HG03025 (cell line): ENCODE data around the gene LGI2.
"Not testable (repeated sequence)": the region's sequence is repeated elsewhere in the genome, so short reads cannot be mapped to it uniquely, and the experiment has no call there.

Experiments
- ATAC-seq: cut with Tn5 transposase; IDR thresholded peaks from one replicate; pipeline ENCODE4 v1.9.1; 2021; ENCODE audit warnings: mild to moderate bottlenecking, moderate library complexity; ENCODE audit not compliant: unreplicated experiment, low FRiP score

Gene LGI2

DNA sequence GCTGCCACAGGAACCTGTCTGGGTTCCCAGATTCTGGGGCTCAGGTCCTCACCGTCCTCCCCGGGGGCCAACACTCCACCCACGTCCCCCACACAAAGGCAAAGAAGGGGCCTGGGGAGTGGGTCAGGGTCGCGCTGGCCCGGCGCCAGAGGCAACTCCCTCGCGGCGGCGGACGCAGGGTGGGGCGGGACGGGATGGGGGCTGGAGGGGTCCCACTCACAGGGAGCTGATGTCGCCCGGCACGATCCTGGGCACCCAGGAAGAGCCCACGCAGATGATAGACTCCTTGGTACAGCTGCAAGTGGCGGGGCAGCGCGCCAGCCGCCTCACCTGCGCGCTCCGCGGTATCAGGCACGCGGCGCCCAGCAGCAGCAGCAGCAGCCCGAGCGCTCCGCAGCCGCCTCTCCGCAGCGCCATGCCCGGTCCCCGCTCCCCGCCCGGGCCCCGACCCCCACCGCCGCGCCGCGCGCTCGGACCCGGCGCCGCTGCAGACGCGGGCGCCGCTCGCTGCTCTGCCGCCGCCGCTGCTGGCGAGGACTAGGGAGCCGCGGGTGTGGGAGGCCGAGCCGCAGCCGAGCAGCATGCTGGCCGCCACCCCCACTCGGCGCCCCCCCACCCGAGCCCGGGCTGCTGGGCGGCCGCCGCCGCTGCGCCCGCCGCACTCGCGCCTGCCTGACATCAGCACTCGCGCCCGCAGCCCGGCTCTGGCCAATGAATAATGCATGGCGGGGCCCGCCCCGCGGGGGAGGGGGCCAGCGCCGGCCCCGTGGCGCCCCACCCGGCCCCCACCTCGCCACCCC is at the start of gene LGI2:
TSS of gene LGI2 (minus strand) at position 670 of the 800 bp plus-strand sequence. CDS start at position 417, 253 bp downstream.
- no peak for ATAC-seq

DNA sequence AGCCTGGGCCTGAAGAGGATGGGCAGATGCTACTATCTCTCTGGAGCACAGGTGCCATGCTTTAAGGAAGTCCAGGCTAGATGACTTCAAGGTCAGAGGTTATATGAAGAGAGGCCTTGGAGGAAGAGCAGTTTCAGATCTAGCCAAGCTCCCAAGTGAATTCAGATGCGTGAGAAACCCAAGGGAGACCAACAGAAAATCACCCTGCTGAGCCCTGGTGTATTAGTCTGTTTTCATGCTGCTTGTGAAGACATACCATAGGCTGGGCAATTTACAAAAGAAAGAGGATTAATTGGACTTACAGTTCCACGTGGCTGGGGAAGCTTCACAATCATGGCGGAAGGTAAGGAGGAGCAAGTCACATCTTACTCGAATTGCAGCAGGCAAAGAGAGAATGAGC is 47.8 kb upstream of the LGI2 start:
- no peak for ATAC-seq

DNA sequence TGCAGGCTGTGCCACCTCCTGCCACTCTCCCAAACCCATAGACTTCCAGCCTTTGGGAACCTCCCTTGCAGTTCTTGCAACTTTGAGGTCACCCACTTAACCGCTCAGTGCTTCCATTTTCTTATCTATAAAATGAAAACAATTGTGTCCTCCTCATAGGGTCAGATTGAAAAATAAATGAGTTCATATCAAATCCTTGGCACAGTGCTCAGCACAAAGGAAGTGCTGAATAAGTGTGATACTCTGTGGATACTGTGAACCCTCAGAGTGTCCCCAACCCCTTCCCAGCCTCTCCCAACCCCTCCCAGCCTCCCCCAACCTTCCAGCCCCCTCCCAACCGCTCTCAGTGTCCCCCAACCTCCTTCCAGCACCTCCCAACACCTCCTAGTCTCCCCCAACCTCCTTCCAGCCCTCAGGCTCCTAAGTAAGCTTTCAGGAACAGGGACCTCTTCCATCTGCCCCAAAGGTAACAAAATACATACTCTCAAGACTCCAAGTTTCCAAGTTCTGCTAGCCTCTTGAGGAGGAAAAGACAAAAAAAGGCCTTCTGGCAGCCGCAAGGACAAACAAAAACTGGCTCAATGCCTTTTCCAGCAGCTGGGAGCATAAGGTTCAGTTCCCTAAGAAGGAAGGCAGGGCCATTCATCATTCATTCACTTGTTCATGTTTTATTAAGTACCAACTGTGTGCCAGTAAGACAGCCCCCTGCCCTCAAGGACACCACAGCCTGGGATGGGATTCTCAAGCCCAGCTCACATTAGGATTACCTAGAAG is 46.1 kb upstream of the LGI2 start:
- ATAC-seq: no peak

DNA sequence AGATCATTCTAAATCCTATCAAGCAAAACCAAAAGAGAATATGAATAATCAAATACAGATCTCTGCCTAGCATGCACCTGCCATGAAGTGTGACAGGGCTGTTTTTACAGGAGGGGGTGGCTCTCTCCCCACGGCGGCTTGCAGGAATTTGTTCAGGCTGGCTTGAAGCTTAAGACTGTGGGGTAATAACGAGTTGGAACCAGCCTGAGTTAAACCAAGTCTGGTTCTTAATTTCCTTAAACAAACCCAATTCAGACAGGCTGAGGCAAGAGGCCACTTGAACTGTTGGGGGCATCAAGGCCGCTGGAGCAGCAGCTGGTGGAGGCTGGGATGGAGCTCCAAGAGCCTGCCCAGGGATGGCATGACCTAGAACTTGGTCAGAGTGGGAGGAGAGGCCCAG is 45.1 kb upstream of the LGI2 start:
- ATAC-seq: no peak

DNA sequence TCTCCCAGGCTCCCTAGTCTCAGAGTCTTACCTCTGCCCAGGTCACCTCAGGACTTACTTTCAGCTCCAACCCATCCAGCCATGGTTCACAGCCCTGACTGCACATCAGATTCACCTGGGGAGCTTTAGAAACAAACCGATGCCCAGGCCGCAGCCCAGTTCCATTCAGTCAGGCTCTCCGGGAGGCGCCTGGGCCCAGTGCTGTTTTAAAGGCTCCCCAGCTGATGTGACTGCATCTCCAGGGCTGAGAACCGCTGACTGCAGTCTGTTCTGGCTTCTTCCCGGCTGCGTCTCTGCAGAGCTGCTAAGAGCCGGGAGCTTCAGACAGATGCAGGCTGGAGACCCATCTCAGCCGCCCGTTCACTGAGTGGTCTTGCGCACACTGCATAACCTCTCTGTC is 44.4 kb upstream of the LGI2 start:
- no peak for ATAC-seq

GRCh38 chr4:25070545-25070944 is 39.8 kb upstream of the LGI2 start:
- no peak for ATAC-seq

- no peak for ATAC-seq
Observed at GRCh38 chr4:25069014-25069413, 38.3 kb upstream of the LGI2 start.

DNA sequence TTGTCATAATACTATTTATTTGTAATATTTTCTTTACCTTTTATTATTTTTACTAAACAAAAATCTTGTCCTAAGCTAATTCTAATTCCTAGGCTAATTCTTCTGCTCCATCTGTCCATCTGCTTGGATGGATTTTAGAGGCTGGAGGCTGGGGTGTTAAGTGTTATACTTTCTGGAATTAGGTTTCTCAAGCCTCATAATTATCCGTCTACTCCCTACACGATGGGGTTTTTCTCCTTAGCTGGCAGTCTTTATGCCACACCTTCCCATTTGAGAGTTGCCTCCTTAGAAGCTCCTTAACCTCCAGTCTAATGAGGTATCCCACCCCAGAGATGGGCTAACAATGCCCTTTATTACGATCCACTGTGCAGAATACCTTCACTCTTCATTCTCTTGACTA is 37.6 kb upstream of the LGI2 start:
- no peak for ATAC-seq

DNA sequence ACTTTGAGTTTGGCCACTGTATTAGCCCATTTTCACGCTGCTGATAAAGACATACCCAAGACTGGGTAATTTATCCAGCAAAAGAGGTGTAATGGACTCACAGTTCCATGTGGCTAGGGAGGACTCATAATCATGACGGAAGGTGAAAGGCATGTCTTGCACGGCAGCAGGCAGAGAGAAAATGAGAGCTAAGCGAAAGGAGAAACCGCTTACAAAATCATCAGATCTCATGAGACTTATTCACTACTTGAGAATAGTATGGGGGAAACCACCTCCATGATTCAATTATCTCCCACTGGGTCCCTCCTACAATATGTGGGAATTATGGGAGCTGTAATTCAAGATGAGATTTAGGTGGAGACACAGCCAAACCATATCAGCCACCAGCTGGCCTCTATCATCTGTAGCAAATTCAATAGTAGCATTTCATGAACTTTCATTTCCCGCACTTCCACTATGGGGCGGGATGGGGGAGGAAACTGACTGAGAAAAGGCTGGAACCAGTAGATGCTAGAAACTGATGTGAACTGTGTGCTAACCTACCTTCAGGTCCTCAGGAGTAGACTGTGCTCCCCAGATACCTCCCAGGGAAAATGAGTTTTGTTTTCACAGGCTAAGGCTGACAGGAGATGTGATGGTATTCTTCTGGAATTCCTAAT is 35.3 kb upstream of the LGI2 start:
- ATAC-seq: no peak

- ATAC-seq: no peak
Observed at GRCh38 chr4:25065431-25065858, 34.7 kb upstream of the LGI2 start.

GRCh38 chr4:25064447-25064846 is 33.7 kb upstream of the LGI2 start:
- ATAC-seq: not testable (repeated sequence)

GRCh38 chr4:25063116-25063515 is 32.4 kb upstream of the LGI2 start:
- ATAC-seq: no peak

DNA sequence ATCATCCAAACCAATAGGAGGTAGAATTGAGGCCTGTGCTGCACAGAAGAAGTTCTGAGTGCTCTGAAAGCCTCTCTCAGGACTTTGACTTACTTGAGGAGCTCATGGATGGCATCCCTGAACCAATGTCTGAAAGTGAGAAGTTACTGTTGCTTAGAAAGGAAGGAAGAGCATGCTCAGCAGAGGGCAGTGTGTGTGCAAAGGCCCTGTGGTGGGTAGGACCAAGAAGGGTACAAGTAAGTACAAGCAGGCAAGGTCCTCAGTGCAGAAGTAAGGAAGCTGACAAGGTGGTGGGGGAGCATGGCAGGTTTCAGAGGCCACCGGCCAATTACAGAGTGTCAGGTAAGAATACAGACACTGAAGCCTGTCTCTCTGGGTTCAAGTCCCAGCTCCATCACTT is 31.4 kb upstream of the LGI2 start:
- no peak for ATAC-seq

DNA sequence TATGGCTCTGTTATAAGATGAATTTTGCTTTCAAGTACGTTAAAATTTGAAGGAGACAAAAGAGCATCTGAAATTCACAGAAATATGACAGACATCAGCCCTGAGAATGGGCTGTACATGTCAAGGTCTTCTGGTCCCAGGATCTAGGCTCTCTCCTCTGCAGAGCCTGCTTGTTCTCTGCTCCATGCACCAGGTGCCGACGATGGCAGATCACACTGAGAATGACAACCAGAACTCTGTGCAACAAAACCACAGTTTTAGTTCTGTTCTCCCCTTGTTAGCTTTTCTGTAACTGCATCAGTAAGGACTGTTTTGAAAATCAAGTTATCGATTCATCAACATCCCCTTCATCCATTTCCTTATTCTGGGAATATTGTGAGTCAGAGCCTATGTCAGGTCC is 30.9 kb upstream of the LGI2 start:
- ATAC-seq: no peak

GRCh38 chr4:25060963-25061340 is 30.2 kb upstream of the LGI2 start:
- ATAC-seq: no peak

- no peak for ATAC-seq
Observed at GRCh38 chr4:25060241-25060962, 29.7 kb upstream of the LGI2 start.

DNA sequence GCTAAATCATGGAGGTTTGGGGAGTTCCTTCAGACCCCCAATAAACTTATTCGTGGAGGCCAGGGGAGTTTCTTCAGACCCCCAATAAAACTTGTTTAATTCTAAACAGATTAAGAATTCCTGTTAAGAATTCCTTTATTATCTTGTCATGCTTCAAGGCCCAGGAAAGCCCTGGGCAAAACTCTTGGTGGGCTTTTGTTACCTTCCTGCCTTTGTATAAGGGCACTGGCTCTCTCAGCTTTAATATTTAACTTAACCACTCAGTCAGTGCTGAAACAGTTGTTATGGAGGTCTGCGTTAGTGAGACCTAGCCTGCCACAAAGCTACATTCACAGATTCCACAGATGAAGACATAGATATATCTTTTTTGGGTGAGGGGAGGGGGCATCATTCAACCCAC is 29.0 kb upstream of the LGI2 start:
- ATAC-seq: no peak

DNA sequence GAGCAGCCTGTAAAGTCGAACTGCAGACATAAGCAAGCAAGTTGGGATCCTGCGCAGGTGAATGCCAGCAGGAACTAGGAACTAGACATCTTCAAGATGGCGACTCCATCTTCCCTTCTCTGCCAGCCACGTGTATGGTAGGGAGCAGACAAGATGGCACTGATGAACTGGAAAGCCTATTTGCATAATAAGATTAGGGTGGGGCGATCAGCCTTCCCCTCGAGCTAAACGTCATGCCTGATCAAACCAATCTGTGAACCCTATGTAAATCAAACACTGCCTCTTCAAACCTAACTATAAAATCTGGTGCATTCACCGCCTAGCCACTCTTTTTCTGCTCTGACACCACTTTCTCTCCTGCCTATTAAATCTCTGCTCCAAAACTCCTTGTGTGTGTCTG is 28.1 kb upstream of the LGI2 start:
- ATAC-seq: no peak

GRCh38 chr4:25057299-25057698 is 26.6 kb upstream of the LGI2 start:
- no peak for ATAC-seq

DNA sequence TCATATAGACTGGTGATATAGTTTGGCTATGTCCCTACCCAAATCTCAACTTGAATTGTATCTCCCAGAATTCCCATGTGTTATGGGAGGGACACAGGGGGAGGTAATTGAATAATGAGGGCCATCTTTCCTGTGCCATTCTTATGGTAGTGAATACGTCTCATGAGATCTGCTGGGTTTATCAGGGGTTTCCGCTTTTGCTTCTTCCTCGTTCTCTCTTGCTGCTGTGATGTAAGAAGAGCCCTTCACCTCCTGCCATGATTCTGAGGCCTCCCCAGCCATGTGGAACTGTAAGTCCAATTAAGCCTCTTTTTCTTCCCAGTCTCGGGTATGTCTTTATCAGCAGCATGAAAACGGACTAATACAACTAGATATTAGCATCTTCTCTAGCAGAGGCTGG is 21.3 kb upstream of the LGI2 start:
- ATAC-seq: not testable (repeated sequence)

GRCh38 chr4:25051534-25051933 is 20.8 kb upstream of the LGI2 start:
- ATAC-seq: no peak
